ENCODE data around the gene TNIP3.

DNA sequence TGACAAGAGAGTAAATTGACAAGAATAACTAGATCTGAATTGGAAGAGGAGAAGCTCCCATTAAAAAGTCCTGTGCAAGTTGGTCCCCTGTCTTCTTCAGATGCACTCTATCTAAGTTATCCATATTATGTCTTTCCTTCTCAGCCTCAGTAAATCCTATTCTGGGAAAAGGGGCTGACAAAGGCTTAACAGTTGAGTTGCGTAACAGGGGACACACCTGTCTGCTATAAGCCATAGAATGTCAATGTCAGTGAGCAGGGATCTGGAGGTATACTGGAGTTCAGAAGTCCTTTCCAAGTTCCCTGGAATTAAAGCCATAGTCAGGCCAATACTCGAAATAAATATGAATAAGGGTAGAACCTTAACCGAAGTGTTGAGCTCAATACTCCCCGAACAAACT lies 26.3 kb upstream of the TNIP3 start:
- TF ChIP-seq, protein P1, sequence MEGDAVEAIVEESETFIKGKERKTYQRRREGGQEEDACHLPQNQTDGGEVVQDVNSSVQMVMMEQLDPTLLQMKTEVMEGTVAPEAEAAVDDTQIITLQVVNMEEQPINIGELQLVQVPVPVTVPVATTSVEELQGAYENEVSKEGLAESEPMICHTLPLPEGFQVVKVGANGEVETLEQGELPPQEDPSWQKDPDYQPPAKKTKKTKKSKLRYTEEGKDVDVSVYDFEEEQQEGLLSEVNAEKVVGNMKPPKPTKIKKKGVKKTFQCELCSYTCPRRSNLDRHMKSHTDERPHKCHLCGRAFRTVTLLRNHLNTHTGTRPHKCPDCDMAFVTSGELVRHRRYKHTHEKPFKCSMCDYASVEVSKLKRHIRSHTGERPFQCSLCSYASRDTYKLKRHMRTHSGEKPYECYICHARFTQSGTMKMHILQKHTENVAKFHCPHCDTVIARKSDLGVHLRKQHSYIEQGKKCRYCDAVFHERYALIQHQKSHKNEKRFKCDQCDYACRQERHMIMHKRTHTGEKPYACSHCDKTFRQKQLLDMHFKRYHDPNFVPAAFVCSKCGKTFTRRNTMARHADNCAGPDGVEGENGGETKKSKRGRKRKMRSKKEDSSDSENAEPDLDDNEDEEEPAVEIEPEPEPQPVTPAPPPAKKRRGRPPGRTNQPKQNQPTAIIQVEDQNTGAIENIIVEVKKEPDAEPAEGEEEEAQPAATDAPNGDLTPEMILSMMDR (IDR thresholded peaks at IDR 0.05), result no peak
- TF ChIP-seq POLR2A (IDR thresholded peaks at IDR 0.05) (no peak), EP300 (IDR thresholded peaks at IDR 0.05) (no peak)

All from ovary (tissue), 3 donors.